Measurements from ENCODE around the gene PCYT1A.

DNA sequence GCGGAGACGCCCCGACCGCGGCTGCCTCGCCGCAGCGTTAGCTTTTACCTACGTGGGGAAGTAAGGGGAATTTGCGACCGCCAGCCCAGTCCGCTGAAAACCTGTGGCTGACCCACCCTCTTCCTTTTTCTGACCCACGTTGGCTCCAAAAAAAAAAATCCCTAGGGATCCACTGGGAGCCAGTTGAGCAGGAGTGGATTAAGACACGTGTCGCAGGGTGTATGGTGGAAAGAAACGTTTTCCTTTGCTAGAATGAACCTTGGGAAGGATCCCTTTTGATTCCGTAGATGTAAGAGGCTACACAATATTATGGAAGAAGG, 575 bp upstream of the PCYT1A start:
- TF ChIP-seq GABPA (IDR thresholded peaks at IDR 0.05; ENCODE audit: low read depth): no peak
- TF ChIP-seq SMC3 (IDR thresholded peaks at IDR 0.05; ENCODE audit: borderline replicate concordance, low read length): no peak
- TF ChIP-seq, protein P1, sequence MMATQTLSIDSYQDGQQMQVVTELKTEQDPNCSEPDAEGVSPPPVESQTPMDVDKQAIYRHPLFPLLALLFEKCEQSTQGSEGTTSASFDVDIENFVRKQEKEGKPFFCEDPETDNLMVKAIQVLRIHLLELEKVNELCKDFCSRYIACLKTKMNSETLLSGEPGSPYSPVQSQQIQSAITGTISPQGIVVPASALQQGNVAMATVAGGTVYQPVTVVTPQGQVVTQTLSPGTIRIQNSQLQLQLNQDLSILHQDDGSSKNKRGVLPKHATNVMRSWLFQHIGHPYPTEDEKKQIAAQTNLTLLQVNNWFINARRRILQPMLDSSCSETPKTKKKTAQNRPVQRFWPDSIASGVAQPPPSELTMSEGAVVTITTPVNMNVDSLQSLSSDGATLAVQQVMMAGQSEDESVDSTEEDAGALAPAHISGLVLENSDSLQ (IDR thresholded peaks at IDR 0.05): no peak
- TF ChIP-seq, protein P2, sequence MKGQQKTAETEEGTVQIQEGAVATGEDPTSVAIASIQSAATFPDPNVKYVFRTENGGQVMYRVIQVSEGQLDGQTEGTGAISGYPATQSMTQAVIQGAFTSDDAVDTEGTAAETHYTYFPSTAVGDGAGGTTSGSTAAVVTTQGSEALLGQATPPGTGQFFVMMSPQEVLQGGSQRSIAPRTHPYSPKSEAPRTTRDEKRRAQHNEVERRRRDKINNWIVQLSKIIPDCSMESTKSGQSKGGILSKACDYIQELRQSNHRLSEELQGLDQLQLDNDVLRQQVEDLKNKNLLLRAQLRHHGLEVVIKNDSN (IDR thresholded peaks at IDR 0.05; ENCODE audit: borderline replicate concordance, extremely low read length, insufficient read depth, low read depth, low read length): no peak
- TF ChIP-seq HDGF (IDR thresholded peaks at IDR 0.05): no peak
- TF ChIP-seq, protein P3, sequence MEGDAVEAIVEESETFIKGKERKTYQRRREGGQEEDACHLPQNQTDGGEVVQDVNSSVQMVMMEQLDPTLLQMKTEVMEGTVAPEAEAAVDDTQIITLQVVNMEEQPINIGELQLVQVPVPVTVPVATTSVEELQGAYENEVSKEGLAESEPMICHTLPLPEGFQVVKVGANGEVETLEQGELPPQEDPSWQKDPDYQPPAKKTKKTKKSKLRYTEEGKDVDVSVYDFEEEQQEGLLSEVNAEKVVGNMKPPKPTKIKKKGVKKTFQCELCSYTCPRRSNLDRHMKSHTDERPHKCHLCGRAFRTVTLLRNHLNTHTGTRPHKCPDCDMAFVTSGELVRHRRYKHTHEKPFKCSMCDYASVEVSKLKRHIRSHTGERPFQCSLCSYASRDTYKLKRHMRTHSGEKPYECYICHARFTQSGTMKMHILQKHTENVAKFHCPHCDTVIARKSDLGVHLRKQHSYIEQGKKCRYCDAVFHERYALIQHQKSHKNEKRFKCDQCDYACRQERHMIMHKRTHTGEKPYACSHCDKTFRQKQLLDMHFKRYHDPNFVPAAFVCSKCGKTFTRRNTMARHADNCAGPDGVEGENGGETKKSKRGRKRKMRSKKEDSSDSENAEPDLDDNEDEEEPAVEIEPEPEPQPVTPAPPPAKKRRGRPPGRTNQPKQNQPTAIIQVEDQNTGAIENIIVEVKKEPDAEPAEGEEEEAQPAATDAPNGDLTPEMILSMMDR (IDR thresholded peaks at IDR 0.05 in 2 of 3, conservative IDR thresholded peaks at IDR 0.05 in 1 of 3; ENCODE audit: control insufficient read depth in 2 of 3, extremely low read depth in 1 of 3, insufficient read depth in 1 of 3, low read depth in 3 of 3, low read length in 3 of 3): no peak
- no peak for TF ChIP-seq SREBF1 (IDR thresholded peaks at IDR 0.05; ENCODE audit: low read length)
- TF ChIP-seq, protein P4, sequence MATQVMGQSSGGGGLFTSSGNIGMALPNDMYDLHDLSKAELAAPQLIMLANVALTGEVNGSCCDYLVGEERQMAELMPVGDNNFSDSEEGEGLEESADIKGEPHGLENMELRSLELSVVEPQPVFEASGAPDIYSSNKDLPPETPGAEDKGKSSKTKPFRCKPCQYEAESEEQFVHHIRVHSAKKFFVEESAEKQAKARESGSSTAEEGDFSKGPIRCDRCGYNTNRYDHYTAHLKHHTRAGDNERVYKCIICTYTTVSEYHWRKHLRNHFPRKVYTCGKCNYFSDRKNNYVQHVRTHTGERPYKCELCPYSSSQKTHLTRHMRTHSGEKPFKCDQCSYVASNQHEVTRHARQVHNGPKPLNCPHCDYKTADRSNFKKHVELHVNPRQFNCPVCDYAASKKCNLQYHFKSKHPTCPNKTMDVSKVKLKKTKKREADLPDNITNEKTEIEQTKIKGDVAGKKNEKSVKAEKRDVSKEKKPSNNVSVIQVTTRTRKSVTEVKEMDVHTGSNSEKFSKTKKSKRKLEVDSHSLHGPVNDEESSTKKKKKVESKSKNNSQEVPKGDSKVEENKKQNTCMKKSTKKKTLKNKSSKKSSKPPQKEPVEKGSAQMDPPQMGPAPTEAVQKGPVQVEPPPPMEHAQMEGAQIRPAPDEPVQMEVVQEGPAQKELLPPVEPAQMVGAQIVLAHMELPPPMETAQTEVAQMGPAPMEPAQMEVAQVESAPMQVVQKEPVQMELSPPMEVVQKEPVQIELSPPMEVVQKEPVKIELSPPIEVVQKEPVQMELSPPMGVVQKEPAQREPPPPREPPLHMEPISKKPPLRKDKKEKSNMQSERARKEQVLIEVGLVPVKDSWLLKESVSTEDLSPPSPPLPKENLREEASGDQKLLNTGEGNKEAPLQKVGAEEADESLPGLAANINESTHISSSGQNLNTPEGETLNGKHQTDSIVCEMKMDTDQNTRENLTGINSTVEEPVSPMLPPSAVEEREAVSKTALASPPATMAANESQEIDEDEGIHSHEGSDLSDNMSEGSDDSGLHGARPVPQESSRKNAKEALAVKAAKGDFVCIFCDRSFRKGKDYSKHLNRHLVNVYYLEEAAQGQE (IDR thresholded peaks at IDR 0.05; ENCODE audit: low read depth, low read length): no peak
- no peak for TF ChIP-seq FOS (IDR thresholded peaks at IDR 0.05; ENCODE audit: borderline replicate concordance, extremely low read depth, insufficient read length)
- TF ChIP-seq CHD4 (IDR thresholded peaks at IDR 0.05): no peak
- no peak for TF ChIP-seq MYC (IDR thresholded peaks at IDR 0.05; ENCODE audit: insufficient read depth, insufficient read length, insufficient replicate concordance, low read length, severe bottlenecking)

Measured in GM12878 (cell line).